ENCODE measurements around the gene DYSF.

DNA sequence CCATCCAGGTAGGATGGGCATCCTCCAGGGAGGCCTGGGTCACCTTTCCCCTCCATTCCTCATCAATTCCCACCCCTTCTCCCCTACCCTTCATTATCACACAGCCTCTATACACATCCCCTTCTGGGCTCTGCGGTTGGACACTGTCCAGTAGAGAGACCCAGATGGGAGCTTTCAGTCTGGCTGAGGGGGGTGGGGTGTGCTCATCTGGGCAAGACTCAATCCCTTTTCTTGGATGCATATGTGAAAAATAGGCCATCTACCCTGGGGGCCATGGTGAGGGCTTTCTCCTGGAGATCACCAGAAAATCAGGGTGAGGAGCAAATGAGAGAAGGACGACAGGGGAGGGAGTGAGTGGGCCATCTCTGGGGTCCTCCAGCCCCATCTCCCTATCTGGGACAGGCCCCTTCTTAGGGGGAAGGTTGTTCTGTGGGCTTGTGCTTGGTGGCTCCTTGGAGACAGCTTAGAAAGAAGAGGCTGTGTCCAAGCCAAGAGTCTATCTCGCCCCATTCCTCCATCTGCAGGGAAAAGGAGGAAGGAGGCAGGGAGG is 160.1 kb downstream of the DYSF start:
- TF ChIP-seq, protein P1, sequence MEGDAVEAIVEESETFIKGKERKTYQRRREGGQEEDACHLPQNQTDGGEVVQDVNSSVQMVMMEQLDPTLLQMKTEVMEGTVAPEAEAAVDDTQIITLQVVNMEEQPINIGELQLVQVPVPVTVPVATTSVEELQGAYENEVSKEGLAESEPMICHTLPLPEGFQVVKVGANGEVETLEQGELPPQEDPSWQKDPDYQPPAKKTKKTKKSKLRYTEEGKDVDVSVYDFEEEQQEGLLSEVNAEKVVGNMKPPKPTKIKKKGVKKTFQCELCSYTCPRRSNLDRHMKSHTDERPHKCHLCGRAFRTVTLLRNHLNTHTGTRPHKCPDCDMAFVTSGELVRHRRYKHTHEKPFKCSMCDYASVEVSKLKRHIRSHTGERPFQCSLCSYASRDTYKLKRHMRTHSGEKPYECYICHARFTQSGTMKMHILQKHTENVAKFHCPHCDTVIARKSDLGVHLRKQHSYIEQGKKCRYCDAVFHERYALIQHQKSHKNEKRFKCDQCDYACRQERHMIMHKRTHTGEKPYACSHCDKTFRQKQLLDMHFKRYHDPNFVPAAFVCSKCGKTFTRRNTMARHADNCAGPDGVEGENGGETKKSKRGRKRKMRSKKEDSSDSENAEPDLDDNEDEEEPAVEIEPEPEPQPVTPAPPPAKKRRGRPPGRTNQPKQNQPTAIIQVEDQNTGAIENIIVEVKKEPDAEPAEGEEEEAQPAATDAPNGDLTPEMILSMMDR (conservative IDR thresholded peaks at IDR 0.05; ENCODE audit: low read length) = no peak
- no peak for TF ChIP-seq EZH2phosphoT487 (IDR thresholded peaks at IDR 0.05; ENCODE audit: borderline replicate concordance)
